ENCODE results near the gene TIAM2.

DNA sequence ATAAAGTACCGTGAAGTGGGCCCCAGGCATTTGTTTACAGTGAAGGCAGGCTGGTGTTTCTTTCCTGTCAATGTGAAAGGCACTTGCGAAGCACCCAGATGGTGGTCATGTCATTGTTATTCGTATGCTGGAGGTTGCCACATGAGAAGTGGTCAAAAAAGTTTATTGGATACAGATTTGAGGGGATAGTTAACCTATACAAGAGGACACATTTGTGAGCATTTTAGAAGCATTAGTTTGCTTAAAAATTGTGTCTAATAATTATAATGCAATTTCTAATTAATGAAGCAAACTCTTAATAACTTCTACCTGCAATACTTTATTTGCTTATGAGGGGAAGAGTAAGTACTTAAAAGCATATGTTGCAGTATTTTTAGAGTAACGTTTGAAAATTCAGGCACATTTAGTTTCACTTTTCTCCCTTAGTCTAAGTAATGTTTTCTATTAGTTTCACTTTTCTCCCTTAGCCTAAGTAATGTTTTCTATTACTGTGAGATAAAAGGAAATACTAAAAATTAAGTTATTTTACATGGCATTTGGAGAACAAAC is 148.0 kb downstream of the TIAM2 start:
- TF ChIP-seq, protein P1, sequence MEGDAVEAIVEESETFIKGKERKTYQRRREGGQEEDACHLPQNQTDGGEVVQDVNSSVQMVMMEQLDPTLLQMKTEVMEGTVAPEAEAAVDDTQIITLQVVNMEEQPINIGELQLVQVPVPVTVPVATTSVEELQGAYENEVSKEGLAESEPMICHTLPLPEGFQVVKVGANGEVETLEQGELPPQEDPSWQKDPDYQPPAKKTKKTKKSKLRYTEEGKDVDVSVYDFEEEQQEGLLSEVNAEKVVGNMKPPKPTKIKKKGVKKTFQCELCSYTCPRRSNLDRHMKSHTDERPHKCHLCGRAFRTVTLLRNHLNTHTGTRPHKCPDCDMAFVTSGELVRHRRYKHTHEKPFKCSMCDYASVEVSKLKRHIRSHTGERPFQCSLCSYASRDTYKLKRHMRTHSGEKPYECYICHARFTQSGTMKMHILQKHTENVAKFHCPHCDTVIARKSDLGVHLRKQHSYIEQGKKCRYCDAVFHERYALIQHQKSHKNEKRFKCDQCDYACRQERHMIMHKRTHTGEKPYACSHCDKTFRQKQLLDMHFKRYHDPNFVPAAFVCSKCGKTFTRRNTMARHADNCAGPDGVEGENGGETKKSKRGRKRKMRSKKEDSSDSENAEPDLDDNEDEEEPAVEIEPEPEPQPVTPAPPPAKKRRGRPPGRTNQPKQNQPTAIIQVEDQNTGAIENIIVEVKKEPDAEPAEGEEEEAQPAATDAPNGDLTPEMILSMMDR (IDR thresholded peaks at IDR 0.05): no peak
- TF ChIP-seq EP300 (IDR thresholded peaks at IDR 0.05): no peak
- TF ChIP-seq POLR2A (IDR thresholded peaks at IDR 0.05): no peak

Data from tibial nerve (tissue), 4 donors.